GM23248 (cell line): Measurements from ENCODE around the gene ZNF691.

Experiments
- EZH2 ChIP-seq: fragments of 200-600 bp; sonication (generic); IDR thresholded peaks from 2 replicates; pipeline ENCODE4 v1.6.1; 2018; ENCODE audit warnings: antibody characterized with exemption, mild to moderate bottlenecking; ENCODE audit not compliant: insufficient read depth, poor library complexity, severe bottlenecking
- EZH2phosphoT487 ChIP-seq: fragments of 200-600 bp; sonication (generic); IDR thresholded peaks from 2 replicates; pipeline ENCODE4 v1.6.1; 2018; ENCODE audit warnings: antibody characterized with exemption, moderate library complexity, mild to moderate bottlenecking, low read depth; ENCODE audit not compliant: insufficient read depth

DNA sequence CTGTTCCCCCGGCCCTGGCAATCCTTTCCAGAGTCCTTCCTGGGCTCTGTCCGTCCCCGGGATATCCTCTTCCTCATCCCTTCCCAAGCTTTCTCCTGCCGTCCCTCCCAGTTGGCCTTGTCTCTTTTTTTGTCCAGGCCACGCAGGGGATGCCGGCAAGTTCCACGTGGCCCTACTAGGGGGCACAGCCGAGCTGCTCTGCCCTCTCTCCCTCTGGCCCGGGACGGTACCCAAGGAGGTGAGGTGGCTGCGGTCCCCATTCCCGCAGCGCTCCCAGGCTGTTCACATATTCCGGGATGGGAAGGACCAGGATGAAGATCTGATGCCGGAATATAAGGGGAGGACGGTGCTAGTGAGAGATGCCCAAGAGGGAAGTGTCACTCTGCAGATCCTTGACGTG, 15.8 kb upstream of the ZNF691 start:
- no peak for TF ChIP-seq EZH2
- TF ChIP-seq EZH2phosphoT487 = no peak
